GM18909 (cell line): Measurements from ENCODE around the gene ISL2.

Source experiments
- ATAC-seq: cut with Tn5 transposase; IDR thresholded peaks from one replicate; pipeline ENCODE4 v1.9.1; 2021; ENCODE audit warnings: mild to moderate bottlenecking; ENCODE audit not compliant: unreplicated experiment, poor library complexity

ISL2 gene

GRCh38 chr15:76341366-76342057 is 4.9 kb downstream of the ISL2 start:
- ATAC-seq, result no peak

- ATAC-seq, result no peak
Measured at GRCh38 chr15:76342058-76342381, 5.4 kb downstream of the ISL2 start.

- no peak for ATAC-seq
Measured at GRCh38 chr15:76342382-76343201, 6.0 kb downstream of the ISL2 start.

- no peak for ATAC-seq
Measured at GRCh38 chr15:76343313-76343996, 6.9 kb downstream of the ISL2 start.

GRCh38 chr15:76344893-76345582 is 8.5 kb downstream of the ISL2 start:
- ATAC-seq, result no peak

- ATAC-seq, result no peak
Measured at GRCh38 chr15:76345583-76345879, 9.0 kb downstream of the ISL2 start.

GRCh38 chr15:76345880-76346668 is 9.5 kb downstream of the ISL2 start:
- no peak for ATAC-seq

GRCh38 chr15:76346669-76347481 is 10.3 kb downstream of the ISL2 start:
- no peak for ATAC-seq

GRCh38 chr15:76347482-76348055 is 11.0 kb downstream of the ISL2 start:
- ATAC-seq, result no peak

GRCh38 chr15:76349301-76350070 is 12.9 kb downstream of the ISL2 start:
- ATAC-seq, result no peak

GRCh38 chr15:76353023-76353577 is 16.5 kb downstream of the ISL2 start:
- no peak for ATAC-seq

GRCh38 chr15:76353903-76354302 is 17.3 kb downstream of the ISL2 start:
- no peak for ATAC-seq

- no peak for ATAC-seq
Measured at GRCh38 chr15:76354823-76355440, 18.4 kb downstream of the ISL2 start.

- no peak for ATAC-seq
Measured at GRCh38 chr15:76358453-76358852, 21.9 kb downstream of the ISL2 start.

GRCh38 chr15:76359152-76359551 is 22.6 kb downstream of the ISL2 start:
- no peak for ATAC-seq

- no peak for ATAC-seq
Measured at GRCh38 chr15:76360416-76360815, 23.8 kb downstream of the ISL2 start.

GRCh38 chr15:76363251-76363650 is 26.7 kb downstream of the ISL2 start:
- ATAC-seq, result no peak

- ATAC-seq, result no peak
Measured at GRCh38 chr15:76366714-76367113, 30.1 kb downstream of the ISL2 start.
